DMS53 (cell line): ENCODE results near the gene SAMD4A.

Source experiments
- DNase-seq: peaks from one replicate; lab custom pipeline; 2025; lab: John Stamatoyannopoulos, UW

Gene SAMD4A

DNA sequence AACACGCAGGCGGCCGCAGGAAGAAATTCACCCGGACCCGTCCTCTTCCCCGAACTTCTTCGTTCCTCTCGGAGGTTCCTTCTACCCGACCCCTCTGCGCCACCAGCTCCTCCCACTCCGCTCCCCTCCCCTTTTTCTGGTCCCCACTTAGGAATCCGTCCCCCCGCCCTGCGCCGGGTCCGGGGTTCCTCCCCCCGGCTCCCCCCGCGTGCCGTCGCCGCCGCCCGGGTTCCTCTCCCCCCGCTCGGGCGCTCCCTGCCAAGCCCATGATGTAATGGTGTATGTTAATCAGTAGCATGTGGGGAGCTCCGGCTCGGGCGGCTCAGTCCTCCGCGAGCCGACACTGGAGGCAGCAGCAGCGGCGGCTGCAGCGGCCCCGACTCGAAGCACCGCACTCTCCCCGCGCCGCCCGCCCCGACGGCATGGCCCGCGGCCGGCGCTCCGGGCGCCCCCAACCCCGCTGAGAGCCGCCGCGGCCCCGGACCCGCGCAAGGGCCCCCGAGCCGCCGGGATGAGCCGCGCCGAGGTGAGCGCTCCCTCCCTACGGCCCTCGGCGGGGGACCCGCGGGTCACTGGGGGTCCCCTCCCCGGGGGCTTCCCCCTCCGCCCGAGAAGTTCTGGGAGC, 1.0 kb upstream of the SAMD4A start:
- DNase-seq: peak; percentile 95

DNA sequence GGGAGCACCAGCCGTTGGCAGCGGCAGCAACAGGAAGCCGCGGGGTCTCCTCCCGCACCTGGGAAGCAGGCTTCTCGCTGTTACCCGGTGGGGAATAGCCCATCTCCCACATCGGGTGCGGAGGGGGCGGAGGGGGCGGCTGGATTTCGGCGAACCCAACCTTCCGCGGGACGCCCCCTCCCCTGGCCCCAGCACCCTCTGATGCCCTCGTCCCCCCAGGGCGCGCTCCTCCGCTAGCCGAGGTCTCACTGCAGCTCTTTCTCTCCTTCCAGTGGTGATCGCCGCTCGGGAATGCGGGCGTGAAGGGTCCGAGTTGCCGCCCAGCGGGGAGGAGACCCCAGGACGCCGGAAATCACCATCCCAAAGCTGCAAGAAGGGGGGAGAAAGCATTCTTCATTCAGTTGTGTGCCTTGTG, 303 bp downstream of the SAMD4A start:
- peak; percentile 75 for DNase-seq

GRCh38 chr14:54567639-54568561, 972 bp downstream of the SAMD4A start:
- peak; percentile 83 for DNase-seq

DNA sequence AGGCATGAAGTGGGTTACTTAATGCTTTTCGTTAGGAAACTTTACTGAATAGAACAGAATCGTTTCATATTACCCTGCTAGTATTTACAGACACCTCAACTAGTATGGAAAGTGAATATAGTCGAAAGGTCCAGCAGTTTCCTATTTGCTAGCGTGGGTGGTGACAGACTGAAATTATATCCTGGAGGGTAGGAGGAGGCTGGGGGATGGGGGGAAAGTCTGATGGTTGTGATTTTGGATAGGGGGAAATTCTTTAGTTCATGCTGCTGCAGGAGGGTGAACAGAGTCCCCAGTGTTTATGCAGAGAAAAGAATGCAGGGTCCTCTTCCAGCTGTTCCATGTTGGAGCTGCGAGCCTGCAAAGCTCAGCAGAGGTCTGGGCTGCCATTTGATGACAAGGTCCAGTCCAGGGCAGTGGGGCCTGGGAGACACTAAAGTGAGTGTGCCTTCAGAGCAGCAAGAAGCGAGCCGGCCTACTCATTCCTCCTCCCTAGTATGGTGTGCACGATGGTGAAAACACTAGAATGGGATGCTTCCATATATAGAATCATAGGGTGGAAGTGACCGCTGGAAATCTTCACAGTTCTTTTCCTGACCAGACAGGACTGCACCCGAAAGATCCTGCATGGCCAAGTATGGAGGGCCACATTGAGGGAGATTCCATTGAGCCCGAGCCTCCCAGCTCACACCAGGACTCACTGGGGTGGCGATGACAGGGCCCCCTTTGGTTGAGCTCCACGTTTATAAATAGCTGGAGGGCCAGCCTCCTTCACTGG, 2.1 kb downstream of the SAMD4A start:
- DNase-seq: no peak

DNA sequence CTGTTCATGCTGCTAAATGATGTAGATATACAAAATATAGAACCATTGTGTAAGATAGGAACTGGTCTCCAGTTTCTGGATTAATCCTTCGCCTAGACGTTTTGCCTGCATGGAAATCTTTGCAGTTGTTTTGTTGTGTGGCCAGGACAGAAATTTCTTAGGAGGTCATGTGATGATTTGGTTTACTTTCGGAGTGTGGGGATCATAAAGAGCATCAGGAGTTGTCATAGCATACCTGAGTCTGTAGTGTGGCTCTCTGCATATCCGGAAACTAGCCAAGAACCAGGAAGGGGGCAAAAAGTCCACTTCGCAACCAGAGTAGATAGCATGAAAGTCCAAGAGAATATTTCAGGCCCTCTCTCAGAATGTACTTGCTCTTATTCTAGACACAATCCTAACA, 3.1 kb downstream of the SAMD4A start:
- DNase-seq: no peak

GRCh38 chr14:54570631-54571415, 3.9 kb downstream of the SAMD4A start:
- DNase-seq: no peak

DNA sequence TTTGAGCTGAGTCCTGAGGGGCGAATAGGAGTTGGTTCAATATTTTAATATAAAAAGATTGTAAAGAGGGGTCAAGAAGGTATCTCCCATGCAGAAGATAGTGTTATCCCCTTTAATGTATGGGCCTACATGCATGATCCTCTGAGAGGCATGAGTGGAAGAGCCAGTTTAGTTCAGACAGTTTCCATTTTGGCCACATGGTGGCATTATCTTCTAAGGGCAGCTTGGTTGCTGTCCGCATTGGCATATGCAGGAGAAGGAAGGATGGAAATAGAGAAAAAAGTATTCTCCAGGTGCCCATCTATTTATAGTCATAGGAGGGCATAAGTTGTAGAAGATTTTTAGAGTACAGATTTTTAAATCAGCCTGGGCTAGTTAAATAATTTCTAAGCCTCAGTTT, 5.4 kb downstream of the SAMD4A start:
- DNase-seq: peak; percentile 82

DNA sequence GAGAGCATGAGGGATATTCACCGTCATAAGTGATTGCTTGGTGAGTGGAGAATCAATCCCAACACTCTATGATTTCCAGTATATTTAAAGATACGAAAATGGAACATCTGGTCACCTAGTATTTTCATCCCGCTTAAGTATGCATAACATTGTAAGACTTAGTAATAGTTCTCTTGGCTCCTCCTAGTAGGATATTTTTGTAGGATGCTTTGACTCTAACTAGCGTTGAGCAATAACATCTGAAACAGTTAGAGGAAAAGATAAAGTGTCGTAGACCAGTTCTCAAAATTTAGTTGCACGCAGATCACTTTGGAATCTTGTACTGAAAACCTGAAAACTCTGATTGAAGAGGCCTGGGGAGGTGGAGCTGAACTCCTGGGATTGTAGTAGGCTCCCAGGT, 7.6 kb downstream of the SAMD4A start:
- no peak for DNase-seq

DNA sequence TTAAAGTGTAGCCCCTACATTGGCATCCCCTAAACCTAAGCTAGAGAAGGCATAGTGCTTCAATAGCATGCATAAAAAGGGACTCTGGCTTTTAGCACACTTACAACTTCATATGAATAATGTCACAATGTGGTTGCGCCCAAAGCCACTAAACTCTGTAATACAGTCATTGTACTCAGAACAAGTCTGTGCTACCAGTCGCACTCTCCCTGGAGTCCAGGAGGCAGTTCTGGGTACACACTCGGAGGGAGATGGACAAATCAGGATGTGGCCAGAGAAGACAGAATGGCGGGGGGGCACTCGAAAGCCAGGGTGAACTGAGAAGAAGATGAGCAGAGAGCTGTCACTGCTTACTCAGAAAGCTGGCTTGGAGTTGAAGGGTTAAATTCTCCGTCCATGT, 10.6 kb downstream of the SAMD4A start:
- no peak for DNase-seq

GRCh38 chr14:54577977-54578376, 11.0 kb downstream of the SAMD4A start:
- DNase-seq: peak; percentile 18

GRCh38 chr14:54579621-54580020, 12.7 kb downstream of the SAMD4A start:
- DNase-seq: no peak

- DNase-seq: no peak
Observed at GRCh38 chr14:54580933-54581332, 14.0 kb downstream of the SAMD4A start.

GRCh38 chr14:54582334-54582733, 15.4 kb downstream of the SAMD4A start:
- DNase-seq: no peak

- DNase-seq: no peak
Observed at GRCh38 chr14:54584097-54584496, 17.2 kb downstream of the SAMD4A start.

DNA sequence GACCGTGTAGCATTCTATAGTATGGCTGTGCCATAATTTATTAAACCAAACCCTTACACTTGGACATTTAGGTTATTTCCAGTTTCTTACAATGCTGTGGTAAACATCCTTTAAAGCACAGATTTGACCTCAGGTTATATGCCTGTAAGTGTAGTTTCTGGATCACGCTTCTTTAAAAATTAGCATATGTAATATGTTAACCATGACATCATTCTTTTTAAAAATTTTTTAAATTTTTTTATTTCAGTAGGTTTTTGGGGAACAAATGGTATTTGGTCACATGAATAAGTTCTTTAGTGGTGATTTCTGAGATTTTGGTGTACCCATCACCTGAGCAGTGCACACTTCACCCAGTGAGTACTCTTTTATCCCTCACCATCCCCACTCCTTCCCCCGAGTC, 18.3 kb downstream of the SAMD4A start:
- no peak for DNase-seq

DNA sequence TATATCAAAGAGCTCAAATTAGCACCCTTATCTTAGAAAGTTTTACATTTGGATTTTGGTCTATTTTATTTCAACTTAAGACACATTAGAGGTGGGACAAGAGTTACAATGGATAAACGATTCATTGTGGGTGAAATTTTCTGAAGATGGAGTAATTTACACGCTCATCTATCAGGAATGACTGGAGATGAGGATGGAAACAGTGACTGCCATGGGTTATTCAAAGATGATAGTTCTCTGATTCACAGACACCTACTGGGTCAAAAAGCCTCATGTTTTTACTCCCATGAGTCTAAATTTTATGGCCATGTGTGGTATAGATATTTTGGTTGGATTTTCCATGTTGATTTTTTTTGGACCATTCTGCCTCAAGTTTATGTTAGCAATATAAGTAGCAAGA, 22.1 kb downstream of the SAMD4A start:
- DNase-seq: no peak

- DNase-seq: no peak
Observed at GRCh38 chr14:54589843-54590242, 22.9 kb downstream of the SAMD4A start.

GRCh38 chr14:54590481-54590880, 23.6 kb downstream of the SAMD4A start:
- DNase-seq: no peak

GRCh38 chr14:54591461-54591860, 24.5 kb downstream of the SAMD4A start:
- DNase-seq: no peak

DNA sequence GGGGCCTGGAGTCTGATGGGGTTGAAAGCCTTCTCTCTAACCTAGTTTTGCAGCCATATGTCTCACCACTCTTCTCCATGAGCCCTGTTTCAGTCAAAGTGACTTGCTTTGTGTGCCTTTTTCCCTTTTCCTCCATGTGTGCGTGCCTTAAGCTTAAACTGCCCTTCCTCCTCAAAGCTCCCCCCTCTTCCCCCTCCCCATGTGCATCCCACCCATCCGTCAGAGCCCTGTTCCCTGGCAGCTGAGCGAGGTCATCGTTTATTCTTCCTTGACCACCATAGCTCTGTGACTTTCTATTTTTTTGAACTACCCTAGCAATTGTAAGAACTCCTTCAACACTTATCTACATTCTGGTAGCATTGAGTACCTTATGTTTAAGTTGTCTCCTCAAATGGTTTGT, 24.9 kb downstream of the SAMD4A start:
- no peak for DNase-seq

DNA sequence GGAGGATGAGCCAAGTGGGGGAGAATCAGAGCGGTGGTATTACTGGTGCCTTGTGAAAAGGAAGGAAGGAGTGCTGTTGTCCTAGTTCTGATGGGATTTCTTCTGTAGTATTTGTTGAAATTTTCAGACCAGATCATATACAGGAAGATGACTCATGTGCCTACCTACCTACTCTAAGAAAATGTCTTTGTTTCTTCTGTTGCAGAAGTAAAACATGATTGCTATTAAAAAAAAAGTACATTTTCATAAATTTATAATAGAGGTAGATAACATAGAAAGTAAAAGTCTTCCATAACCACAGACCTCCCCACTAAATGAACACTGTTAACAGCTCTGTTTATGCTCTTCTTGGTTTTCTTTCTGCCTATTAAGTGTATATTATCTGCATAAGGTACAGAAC, 26.9 kb downstream of the SAMD4A start:
- no peak for DNase-seq

DNA sequence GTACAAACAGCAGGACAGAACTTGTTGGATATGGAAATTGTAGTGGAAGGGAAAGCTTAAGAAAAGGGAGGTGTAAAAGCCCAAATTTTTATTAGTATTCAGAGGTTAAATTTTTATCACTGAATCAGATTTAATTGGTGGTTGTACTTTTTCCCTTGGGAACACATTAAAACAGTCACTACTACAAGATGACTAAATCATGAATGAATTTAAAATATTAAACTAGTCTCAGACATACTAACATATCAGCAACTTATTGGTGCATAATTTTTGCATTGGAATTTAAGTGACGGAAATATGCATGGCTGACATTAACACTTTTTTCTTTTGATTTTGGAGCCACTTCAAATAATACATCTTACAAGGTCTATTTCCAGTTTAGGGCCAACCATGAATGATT, 27.6 kb downstream of the SAMD4A start:
- no peak for DNase-seq
